Right atrium auricular region (tissue), 2 donors: ENCODE data around the gene RD3L. TPM values are rescaled to one million over a fixed set of nuclear protein-coding genes. Genes with fewer than 3 reads are reported as not detected.

Experiments used
- DNase-seq: peaks from one replicate; pipeline ENCODE4 v3.0.0-alpha.2; 2019; ENCODE audit warnings: low spot score
- H3K27ac ChIP-seq, 2 donors: fragments of 200-600 bp; sonication (generic); 1 replicate in 1 of 2; 2 replicates in 1 of 2; pipeline ENCODE4 v1.5.1; 2016 to 2019
- H3K27me3 ChIP-seq, 2 donors: fragments of 200-600 bp; sonication (generic); one replicate each; pipeline versions ENCODE4 v1.5.1 to v1.6.0; 2017 to 2019
- H3K36me3 ChIP-seq: fragments of 200-600 bp; sonication (generic); one replicate; pipeline ENCODE4 v1.5.1; 2016
- H3K4me1 ChIP-seq, 2 donors: fragments of 200-600 bp; sonication (generic); one replicate each; pipeline versions ENCODE4 v1.5.1 to v1.6.0; 2017 to 2019
- H3K4me3 ChIP-seq, 2 donors: fragments of 200-600 bp; sonication (generic); 1 replicate in 1 of 2; 2 replicates in 1 of 2; pipeline ENCODE4 v1.5.1; 2017 to 2019; ENCODE audit warnings: mild to moderate bottlenecking in 1 of 2, moderate library complexity in 1 of 2
- H3K9me3 ChIP-seq, 2 donors: fragments of 200-600 bp; sonication (generic); one replicate each; pipeline ENCODE4 v1.5.1; 2019
- total RNA-seq, 2 donors: library from RNA; depleted of rRNA; stranded (reverse); fragments of >200 nt; gene quantifications; one replicate each; pipeline ENCODE4 v1.1.0, GENCODE V29; 2016
- TF ChIP-seq, protein P1 (sequence below), 2 donors: fragments of 200-600 bp; sonication (generic); IDR thresholded peaks; one replicate each; pipeline ENCODE4 v1.5.1; 2019; ENCODE audit warnings: antibody characterized with exemption in 2 of 2

The RD3L gene
- total RNA-seq, 2 donors from 2014 or later: 7.6 to 25.2 TPM

DNA sequence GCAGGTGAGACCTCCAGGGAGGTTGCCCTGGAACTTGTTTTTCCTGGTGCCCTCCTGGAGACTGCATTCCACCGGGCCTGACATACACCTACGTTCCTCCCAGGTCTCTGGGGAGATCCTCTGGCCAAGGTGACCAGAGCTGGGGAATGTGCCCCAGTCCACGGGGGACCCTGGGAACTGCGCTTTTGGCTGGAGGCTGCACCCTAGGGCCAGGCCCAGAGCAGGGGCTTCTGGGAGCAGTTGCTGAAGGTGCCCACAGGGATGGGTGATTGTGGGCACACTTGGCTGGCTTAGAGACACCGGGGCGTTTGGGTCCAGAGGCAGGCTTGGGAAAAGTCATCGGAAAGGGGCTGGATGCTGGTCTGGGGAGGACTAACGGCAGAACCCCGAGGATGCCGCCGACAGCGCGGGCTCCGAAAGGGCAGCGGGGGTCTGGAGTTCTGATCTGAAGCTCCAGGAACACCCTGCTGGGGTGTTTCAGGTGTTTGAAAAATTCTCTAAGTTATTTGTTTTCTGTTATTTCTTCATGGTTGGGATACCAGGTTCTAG is 50.6 kb downstream of the RD3L start:
- Histone ChIP-seq H3K27me3 (no peaks in the 10 kb centered on the region), H3K9me3 (no peaks in the 10 kb centered on the region), H3K27ac (no peak overlapping the region), H3K4me3 (no peak overlapping the region), H3K4me1 (peaks cover 0 to 23% of the 10 kb centered on the region in 2 donors), H3K36me3 (no peaks in the 10 kb centered on the region)
- DNase-seq: no peak
- TF ChIP-seq, protein P1, sequence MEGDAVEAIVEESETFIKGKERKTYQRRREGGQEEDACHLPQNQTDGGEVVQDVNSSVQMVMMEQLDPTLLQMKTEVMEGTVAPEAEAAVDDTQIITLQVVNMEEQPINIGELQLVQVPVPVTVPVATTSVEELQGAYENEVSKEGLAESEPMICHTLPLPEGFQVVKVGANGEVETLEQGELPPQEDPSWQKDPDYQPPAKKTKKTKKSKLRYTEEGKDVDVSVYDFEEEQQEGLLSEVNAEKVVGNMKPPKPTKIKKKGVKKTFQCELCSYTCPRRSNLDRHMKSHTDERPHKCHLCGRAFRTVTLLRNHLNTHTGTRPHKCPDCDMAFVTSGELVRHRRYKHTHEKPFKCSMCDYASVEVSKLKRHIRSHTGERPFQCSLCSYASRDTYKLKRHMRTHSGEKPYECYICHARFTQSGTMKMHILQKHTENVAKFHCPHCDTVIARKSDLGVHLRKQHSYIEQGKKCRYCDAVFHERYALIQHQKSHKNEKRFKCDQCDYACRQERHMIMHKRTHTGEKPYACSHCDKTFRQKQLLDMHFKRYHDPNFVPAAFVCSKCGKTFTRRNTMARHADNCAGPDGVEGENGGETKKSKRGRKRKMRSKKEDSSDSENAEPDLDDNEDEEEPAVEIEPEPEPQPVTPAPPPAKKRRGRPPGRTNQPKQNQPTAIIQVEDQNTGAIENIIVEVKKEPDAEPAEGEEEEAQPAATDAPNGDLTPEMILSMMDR (IDR thresholded peaks at IDR 0.05): no peak

DNA sequence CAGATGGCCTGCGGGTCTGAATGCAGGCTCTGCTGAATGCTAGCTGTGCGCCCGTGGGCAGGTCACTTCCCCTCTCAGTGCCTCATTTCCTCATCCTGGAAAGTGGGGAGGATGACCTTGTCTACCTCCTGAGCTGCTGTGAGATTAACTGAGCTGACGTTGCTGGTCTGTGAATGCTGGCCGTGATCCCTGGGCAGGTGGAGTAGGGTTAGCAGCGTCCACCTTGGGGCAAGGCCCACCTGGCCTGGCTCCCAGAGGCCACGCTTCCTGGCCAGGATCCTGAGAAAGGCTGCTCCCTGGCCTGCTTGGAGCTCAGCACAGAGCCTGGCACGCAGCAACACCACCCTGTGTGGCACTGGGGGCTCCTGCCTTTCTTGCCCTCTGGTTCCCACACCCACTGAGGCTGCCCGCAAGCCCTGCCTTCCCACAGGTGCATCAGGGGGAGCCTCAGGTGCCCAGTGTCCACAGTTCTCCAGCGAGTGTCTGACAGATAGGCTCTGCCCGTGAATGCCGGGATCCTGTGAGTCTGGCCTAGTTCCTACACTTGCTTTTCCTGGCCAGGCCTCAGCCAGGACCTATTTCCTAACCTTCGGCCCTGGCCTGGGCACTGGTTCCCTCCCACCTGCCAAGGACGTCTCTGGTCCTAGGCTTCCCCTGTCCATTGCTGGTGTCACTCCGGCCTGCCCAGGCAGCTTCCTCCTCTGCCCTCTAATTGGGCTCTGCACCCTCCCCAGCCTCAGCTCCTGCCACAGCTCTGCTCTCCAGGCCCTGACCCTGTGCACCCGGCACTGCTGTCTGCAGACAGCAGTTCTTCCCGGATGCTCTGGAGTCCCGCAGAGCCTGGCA is 51.3 kb downstream of the RD3L start:
- Histone ChIP-seq H3K9me3 (no peaks in the 10 kb centered on the region), H3K27me3 (no peaks in the 10 kb centered on the region), H3K36me3 (no peaks in the 10 kb centered on the region), H3K4me1 (peaks cover 0 to 23% of the 10 kb centered on the region in 2 donors), H3K27ac (no peak overlapping the region), H3K4me3 (no peak overlapping the region)
- TF ChIP-seq, protein P1 (IDR thresholded peaks at IDR 0.05): no peak
- DNase-seq: no peak

Other genes with a start within 250 kb of the RD3L start
- 1 to 10 TPM; 2.1 to 3.6 TPM for gene XRCC3, start 227.1 kb downstream of the RD3L start, total RNA-seq
- 10 to 100 TPM; 43.7 to 71.6 TPM for gene ZFYVE21, start 226.7 kb downstream of the RD3L start, total RNA-seq
- 10 to 100 TPM; 45.7 to 47.8 TPM for gene PPP1R13B, start 95.0 kb downstream of the RD3L start, total RNA-seq
- gene TDRD9, start 14.1 kb downstream of the RD3L start, total RNA-seq: 10 to 100 TPM in 1 of 2 donors, 1 to 10 TPM in 1; 8.6 to 20.8 TPM
- 100 to 1,000 TPM in 1 of 2 donors, 10 to 100 TPM in 1; 78.5 to 161 TPM for gene ASPG, start 143.2 kb upstream of the RD3L start, total RNA-seq
- gene KIF26A, start 196.1 kb upstream of the RD3L start, total RNA-seq: 10 to 100 TPM in 1 of 2 donors, 1 to 10 TPM in 1; 5.6 to 14.1 TPM